NCI-H1048 (cell line): Measurements from ENCODE around the gene ACOX1.
A peak's percentile ranks its signal among the peaks of the same experiment; 100 is the strongest.

Experiments
- DNase-seq: peaks from one replicate; lab custom pipeline; 2025; lab: John Stamatoyannopoulos, UW

ACOX1 gene

GRCh38 chr17:76008630-76009425, 29.9 kb upstream of the ACOX1 start:
- DNase-seq = no peak

GRCh38 chr17:76008208-76008607, 29.2 kb upstream of the ACOX1 start:
- DNase-seq = no peak

- DNase-seq = no peak
Measured at GRCh38 chr17:76007850-76008165, 28.8 kb upstream of the ACOX1 start.

GRCh38 chr17:76007131-76007849, 28.3 kb upstream of the ACOX1 start:
- DNase-seq = no peak

GRCh38 chr17:76005263-76006149, 26.5 kb upstream of the ACOX1 start:
- peak; percentile 59 for DNase-seq

GRCh38 chr17:76004750-76005262, 25.8 kb upstream of the ACOX1 start:
- DNase-seq = no peak

GRCh38 chr17:76003915-76004314, 24.9 kb upstream of the ACOX1 start:
- no peak for DNase-seq

- DNase-seq = no peak
Measured at GRCh38 chr17:76002100-76002499, 23.1 kb upstream of the ACOX1 start.

GRCh38 chr17:76000755-76001521, 22.0 kb upstream of the ACOX1 start, which contains the start of gene CDK3:
Gene CDK3 (plus strand): TSS chr17:76000855. CDS start chr17:76001426, 571 bp downstream.
- no peak for DNase-seq

- DNase-seq = no peak
Measured at GRCh38 chr17:76000016-76000754, 21.2 kb upstream of the ACOX1 start.

GRCh38 chr17:75998327-75998795, 19.4 kb upstream of the ACOX1 start:
- no peak for DNase-seq

GRCh38 chr17:75996665-75997590, 18.0 kb upstream of the ACOX1 start:
- no peak for DNase-seq

GRCh38 chr17:75995385-75995925, 16.5 kb upstream of the ACOX1 start:
- DNase-seq = no peak

GRCh38 chr17:75994802-75995370, 15.9 kb upstream of the ACOX1 start:
- DNase-seq = no peak

GRCh38 chr17:75991396-75991795, 12.4 kb upstream of the ACOX1 start:
- DNase-seq = no peak

GRCh38 chr17:75987041-75987440, 8.1 kb upstream of the ACOX1 start:
- DNase-seq = no peak

GRCh38 chr17:75985986-75986385, 7.0 kb upstream of the ACOX1 start:
- DNase-seq = no peak

- DNase-seq = peak; percentile 23
Measured at GRCh38 chr17:75983501-75984181, 4.7 kb upstream of the ACOX1 start.
